LNCAP (cell line): ENCODE data around the gene LGR5.

ENCODE experiments used
- TF ChIP-seq, protein P1 (sequence below): fragments of 450-650 bp; IDR thresholded peaks from 2 replicates; pipeline ENCODE4 v1.5.1; 2017; ENCODE audit warnings: mild to moderate bottlenecking

Gene LGR5

GRCh38 chr12:71541583-71541982 is 102.0 kb downstream of the LGR5 start:
- TF ChIP-seq, protein P1, sequence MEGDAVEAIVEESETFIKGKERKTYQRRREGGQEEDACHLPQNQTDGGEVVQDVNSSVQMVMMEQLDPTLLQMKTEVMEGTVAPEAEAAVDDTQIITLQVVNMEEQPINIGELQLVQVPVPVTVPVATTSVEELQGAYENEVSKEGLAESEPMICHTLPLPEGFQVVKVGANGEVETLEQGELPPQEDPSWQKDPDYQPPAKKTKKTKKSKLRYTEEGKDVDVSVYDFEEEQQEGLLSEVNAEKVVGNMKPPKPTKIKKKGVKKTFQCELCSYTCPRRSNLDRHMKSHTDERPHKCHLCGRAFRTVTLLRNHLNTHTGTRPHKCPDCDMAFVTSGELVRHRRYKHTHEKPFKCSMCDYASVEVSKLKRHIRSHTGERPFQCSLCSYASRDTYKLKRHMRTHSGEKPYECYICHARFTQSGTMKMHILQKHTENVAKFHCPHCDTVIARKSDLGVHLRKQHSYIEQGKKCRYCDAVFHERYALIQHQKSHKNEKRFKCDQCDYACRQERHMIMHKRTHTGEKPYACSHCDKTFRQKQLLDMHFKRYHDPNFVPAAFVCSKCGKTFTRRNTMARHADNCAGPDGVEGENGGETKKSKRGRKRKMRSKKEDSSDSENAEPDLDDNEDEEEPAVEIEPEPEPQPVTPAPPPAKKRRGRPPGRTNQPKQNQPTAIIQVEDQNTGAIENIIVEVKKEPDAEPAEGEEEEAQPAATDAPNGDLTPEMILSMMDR = no peak

- TF ChIP-seq, protein P1 = no peak
Observed at GRCh38 chr12:71546322-71546861, 106.8 kb downstream of the LGR5 start.

DNA sequence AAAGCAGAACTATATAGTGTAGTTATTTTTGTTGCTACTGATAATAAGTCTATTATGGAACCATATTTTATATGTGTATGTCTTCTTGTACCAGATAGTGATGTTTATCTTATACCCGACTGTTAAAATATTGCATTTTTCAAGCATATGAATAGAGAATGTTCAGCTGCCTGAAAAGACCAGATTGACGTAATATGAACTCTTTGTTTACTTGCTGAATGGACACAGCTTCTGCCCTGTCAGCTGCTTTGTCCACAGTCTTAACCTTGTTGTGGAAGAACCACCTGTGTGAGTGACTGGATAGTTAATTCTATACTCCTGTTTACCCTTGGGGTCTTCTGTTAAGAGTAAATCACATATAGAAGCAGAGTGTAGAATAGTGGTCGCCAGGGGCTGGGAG is 109.3 kb downstream of the LGR5 start:
- TF ChIP-seq, protein P1 = no peak

DNA sequence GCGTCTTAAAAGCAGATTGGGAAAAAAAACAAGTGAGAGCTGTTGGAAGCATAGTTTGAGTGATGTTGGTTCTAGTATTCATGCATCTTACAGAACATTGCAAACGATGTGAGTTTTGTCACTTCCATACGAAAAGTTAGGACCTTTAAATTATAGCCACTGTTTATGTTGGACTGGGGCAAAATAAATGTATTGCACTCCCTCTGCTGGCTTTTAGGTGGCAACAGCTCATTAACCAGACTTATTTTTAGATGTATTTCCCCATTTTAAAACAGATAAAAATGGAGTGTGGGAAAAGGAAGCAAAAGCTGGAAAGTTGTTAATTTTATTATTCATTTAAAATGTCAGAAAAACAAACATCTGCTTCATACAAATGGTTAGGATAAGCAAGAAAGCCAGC is 111.9 kb downstream of the LGR5 start:
- TF ChIP-seq, protein P1 = peak; percentile 68

DNA sequence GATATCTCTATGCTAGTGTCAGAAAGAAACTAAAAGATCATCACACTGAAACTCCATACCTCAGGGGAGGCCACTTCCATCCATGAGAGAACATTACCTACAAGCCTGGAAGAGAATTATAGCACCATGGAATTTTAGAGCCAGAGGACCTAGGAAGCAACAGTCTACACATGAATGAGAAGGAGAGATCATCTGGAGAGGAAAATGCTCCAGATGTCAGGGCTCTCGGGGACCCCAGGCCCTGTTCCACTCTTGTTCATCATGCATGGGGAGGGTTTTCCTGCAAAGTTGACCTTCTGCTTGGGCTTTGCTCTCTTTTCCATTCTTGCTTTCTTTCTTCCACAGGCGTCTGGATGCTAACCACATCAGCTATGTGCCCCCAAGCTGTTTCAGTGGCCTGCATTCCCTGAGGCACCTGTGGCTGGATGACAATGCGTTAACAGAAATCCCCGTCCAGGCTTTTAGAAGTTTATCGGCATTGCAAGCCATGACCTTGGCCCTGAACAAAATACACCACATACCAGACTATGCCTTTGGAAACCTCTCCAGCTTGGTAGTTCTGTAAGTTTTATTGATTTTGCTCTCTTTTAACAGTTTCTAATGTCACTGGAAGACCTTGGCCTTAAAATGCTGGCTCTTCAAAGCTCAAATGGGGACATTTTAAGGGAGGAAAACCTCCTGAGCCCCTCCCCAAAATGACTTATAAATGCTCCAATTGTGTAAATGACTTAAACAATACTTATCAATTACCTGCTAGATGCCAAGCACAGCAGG is 113.3 kb downstream of the LGR5 start:
- TF ChIP-seq, protein P1 = no peak

- TF ChIP-seq, protein P1 = no peak
Observed at GRCh38 chr12:71555191-71555590, 115.6 kb downstream of the LGR5 start.

GRCh38 chr12:71556448-71556847 is 116.8 kb downstream of the LGR5 start:
- TF ChIP-seq, protein P1 = no peak
